GM03348 (cell line): ENCODE data around the gene REG1A.

Experiments
- DNase-seq: peaks from one replicate; pipeline ENCODE4 v3.0.0; 2012; ENCODE audit warnings: low spot score

REG1A gene

GRCh38 chr2:79128406-79128805 is 8.1 kb downstream of the REG1A start:
- no peak for DNase-seq

DNA sequence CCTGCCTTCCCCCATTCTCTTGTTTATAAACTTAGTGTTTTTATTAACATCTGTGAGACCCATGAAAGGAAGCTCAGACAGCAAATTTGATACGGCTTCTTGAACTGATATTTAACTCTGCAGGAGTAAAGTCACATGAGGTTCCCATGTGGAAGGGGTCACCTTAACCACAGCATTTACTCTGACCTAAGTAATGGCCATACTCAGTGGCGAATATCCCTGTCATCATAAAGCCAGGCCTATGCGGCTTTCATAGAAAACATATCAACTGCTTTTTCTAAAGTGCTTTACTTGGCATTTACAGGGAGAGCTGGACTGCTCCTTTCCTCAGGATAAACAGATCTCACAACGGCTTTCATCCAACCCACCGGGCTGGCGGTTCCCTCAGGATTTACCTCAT is 9.0 kb downstream of the REG1A start:
- DNase-seq, result no peak

GRCh38 chr2:79129804-79130203 is 9.5 kb downstream of the REG1A start:
- DNase-seq, result no peak

- no peak for DNase-seq
Observed at GRCh38 chr2:79131687-79132086, 11.4 kb downstream of the REG1A start.

GRCh38 chr2:79138385-79138784 is 18.1 kb downstream of the REG1A start:
- no peak for DNase-seq

DNA sequence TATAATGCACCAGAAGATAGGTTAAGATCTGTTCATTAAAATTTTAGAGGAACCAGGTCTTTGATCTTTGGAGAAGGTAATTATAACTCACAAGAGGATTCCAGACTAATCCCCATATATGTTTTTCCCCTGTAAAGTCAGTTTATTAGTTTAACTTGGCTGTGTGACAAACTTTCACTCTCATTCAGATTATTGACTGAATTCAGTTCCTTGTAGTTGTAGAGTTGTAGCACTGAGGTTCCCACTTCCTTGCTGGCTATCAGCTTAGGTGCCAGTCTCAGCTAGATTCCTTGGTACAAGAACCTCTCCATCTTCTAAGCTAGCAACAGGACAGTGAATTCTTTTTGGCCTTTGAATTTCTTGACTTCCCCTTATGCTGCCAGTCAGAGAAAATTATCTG is 19.1 kb downstream of the REG1A start:
- no peak for DNase-seq

DNA sequence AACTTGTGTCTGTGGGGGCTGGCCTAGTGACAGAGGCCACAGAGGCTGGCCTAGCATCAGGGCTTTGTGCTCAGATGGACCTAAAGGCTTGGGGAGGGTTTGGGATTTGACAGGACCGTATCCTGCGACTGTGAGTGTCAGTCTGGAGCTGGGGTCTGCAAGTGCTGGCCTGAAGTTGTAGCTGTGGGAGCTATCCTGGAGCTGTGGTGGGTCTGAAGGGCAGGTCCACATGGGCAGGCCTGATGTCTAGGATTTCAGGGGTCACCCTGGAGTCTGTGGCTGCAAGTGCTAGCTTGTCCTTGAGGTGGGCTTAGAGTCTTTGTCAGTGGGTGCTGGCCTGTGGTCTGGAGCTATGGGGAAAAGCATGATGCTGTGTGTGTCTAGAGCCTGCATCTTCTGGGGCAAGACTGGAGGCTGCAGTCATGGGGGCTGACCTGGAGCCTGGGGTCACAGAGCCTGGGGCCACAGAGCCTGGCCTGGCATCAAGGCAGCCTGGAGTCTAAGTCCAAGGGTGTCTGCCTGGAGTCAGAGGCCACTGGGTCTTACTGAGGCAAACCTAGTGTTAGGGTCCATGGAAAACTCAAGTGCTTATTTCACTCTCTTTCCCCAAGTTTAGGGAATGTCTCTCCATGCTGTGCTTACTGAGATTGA is 35.7 kb downstream of the REG1A start:
- DNase-seq, result no peak

GRCh38 chr2:79159030-79159429 is 38.7 kb downstream of the REG1A start:
- DNase-seq, result no peak

DNA sequence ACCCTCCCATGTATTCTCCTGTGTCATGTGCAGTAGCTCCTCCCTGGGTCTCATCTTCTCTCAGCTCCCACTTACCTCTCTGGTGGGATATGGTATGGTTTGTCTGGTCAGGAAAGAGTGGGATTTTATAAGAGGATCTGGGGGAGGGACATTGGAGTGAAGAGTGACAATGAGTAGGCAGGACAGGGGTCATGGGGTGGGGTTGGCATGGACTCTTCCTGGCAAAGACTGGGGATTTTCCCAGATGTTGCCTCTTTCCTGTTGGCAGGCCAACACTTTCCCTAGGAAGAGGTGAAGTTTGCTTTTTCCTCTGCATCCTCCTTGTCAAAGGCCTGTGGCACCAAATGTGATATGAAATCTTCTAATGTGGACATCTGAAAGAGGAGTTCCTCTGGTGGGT is 39.4 kb downstream of the REG1A start, which contains the start of gene REG3A:
REG3A (minus strand) TSS at position 101 of the 400 bp plus-strand sequence. CDS start 348 bp downstream, outside the sequence.
- no peak for DNase-seq

GRCh38 chr2:79162132-79162531 is 41.8 kb downstream of the REG1A start:
- no peak for DNase-seq

GRCh38 chr2:79162801-79163200 is 42.5 kb downstream of the REG1A start:
- no peak for DNase-seq

GRCh38 chr2:79171348-79171958 is 51.2 kb downstream of the REG1A start:
- no peak for DNase-seq
